NT2/D1 (cell line): ENCODE results near the gene MYBPH.
A peak's percentile ranks its signal among the peaks of the same experiment; 100 is the strongest.

Source experiments
- DNase-seq: peaks from one replicate; pipeline ENCODE4 v3.0.0-alpha.2; 2011; ENCODE audit warnings: low read depth, low spot score
- H3K27me3 ChIP-seq: 2 replicates; pipeline ENCODE4 v1.6.0; 2011; ENCODE audit warnings: mild to moderate bottlenecking; ENCODE audit not compliant: insufficient read length, insufficient read depth
- H3K36me3 ChIP-seq: 2 replicates; pipeline ENCODE4 v1.6.1; 2011; ENCODE audit warnings: mild to moderate bottlenecking, low read length, mixed read lengths; ENCODE audit not compliant: insufficient read depth, insufficient read length
- H3K4me1 ChIP-seq: 2 replicates; pipeline ENCODE4 v1.5.1; 2011; ENCODE audit not compliant: insufficient read depth, insufficient read length
- H3K4me3 ChIP-seq: 2 replicates; pipeline ENCODE4 v1.5.1; 2011; ENCODE audit warnings: low read depth; ENCODE audit not compliant: insufficient read length
- H3K9ac ChIP-seq: 2 replicates; pipeline ENCODE4 v1.6.0; 2011; ENCODE audit warnings: low read depth; ENCODE audit not compliant: insufficient read length
- H3K9me3 ChIP-seq: 2 replicates; pipeline ENCODE4 v1.5.1; 2011; ENCODE audit warnings: mild to moderate bottlenecking, low read length; ENCODE audit not compliant: insufficient read depth
- SUZ12 ChIP-seq: IDR thresholded peaks from 2 replicates; pipeline ENCODE4 v1.6.1; 2011; ENCODE audit not compliant: insufficient read length, insufficient read depth; ENCODE audit errors: extremely low read depth
- YY1 ChIP-seq: IDR thresholded peaks from 2 replicates; pipeline ENCODE4 v1.6.1; 2011; ENCODE audit not compliant: insufficient read length, insufficient read depth
- ZNF274 ChIP-seq: IDR thresholded peaks from 2 replicates; pipeline ENCODE4 v1.6.1; 2011; ENCODE audit warnings: mild to moderate bottlenecking, low read depth, low read length

The MYBPH gene

GRCh38 chr1:203172184-203173010, 3.2 kb downstream of the MYBPH start:
- peak; percentile 75 for DNase-seq
- Histone ChIP-seq H3K9me3 (no peaks in the 10 kb centered on the region), H3K4me3 (no peak overlapping the region), H3K9ac (peak overlapping the region; percentile 27), H3K4me1 (peaks cover 26% of the 10 kb centered on the region), H3K36me3 (peaks cover 17% of the 10 kb centered on the region), H3K27me3 (no peaks in the 10 kb centered on the region)
- TF ChIP-seq SUZ12 = no peak
- TF ChIP-seq ZNF274 = no peak
- TF ChIP-seq YY1 = no peak

GRCh38 chr1:203171341-203172183, 4.1 kb downstream of the MYBPH start:
- Histone ChIP-seq H3K9ac (no peak overlapping the region), H3K36me3 (peaks cover 19% of the 10 kb centered on the region), H3K9me3 (no peaks in the 10 kb centered on the region), H3K27me3 (no peaks in the 10 kb centered on the region), H3K4me1 (peaks cover 26% of the 10 kb centered on the region), H3K4me3 (no peak overlapping the region)
- DNase-seq = no peak
- no peak for TF ChIP-seq YY1
- TF ChIP-seq ZNF274 = no peak
- no peak for TF ChIP-seq SUZ12

- Histone ChIP-seq H3K9me3 (no peaks in the 10 kb centered on the region), H3K4me1 (peaks cover 29% of the 10 kb centered on the region), H3K27me3 (no peaks in the 10 kb centered on the region), H3K36me3 (peaks cover 27% of the 10 kb centered on the region), H3K9ac (no peak overlapping the region), H3K4me3 (no peak overlapping the region)
- TF ChIP-seq SUZ12 (no peak), ZNF274 (no peak), YY1 (no peak)
- no peak for DNase-seq
These were observed 4.8 kb downstream of the MYBPH start for GRCh38 chr1:203170625-203171330.

- no peaks in the 10 kb centered on the region for H3K9me3 ChIP-seq
- no peak for TF ChIP-seq ZNF274
- TF ChIP-seq YY1 = no peak
- no peak for TF ChIP-seq SUZ12
- H3K4me1 ChIP-seq = peaks cover 24% of the 10 kb centered on the region
- no peak for DNase-seq
- H3K27me3 ChIP-seq = no peaks in the 10 kb centered on the region
- no peak overlapping the region for H3K9ac ChIP-seq
- H3K4me3 ChIP-seq = no peak overlapping the region
- peaks cover 35% of the 10 kb centered on the region for H3K36me3 ChIP-seq
These were observed 5.7 kb downstream of the MYBPH start for GRCh38 chr1:203169770-203170520.

- no peak for DNase-seq
- H3K4me3 ChIP-seq = no peak overlapping the region
- no peak overlapping the region for H3K9ac ChIP-seq
- peaks cover 36% of the 10 kb centered on the region for H3K36me3 ChIP-seq
- H3K4me1 ChIP-seq = peaks cover 20% of the 10 kb centered on the region
- H3K27me3 ChIP-seq = no peaks in the 10 kb centered on the region
- TF ChIP-seq SUZ12 (no peak), YY1 (no peak), ZNF274 (no peak)
- no peaks in the 10 kb centered on the region for H3K9me3 ChIP-seq
These were observed 6.6 kb downstream of the MYBPH start for GRCh38 chr1:203168991-203169390.

GRCh38 chr1:203168256-203168786, 7.3 kb downstream of the MYBPH start:
- TF ChIP-seq ZNF274 = no peak
- TF ChIP-seq SUZ12 = no peak
- Histone ChIP-seq H3K36me3 (peaks cover 42% of the 10 kb centered on the region), H3K27me3 (no peaks in the 10 kb centered on the region), H3K4me3 (no peak overlapping the region), H3K9ac (no peak overlapping the region), H3K4me1 (peaks cover 16% of the 10 kb centered on the region), H3K9me3 (no peaks in the 10 kb centered on the region)
- no peak for DNase-seq
